Tibial nerve (tissue), 3 donors: ENCODE measurements around the gene RACK1.

Experiments used
- EP300 ChIP-seq, 2 donors: sonication (generic); formaldehyde crosslinking; IDR thresholded peaks; one replicate each; pipeline ENCODE4 v1.6.1; 2017; ENCODE audit warnings: antibody characterized with exemption in 2 of 2, mild to moderate bottlenecking in 1 of 2
- POLR2A ChIP-seq, 2 donors: fragments of 450-650 bp; IDR thresholded peaks; one replicate each; pipeline ENCODE4 v1.6.1; 2017; ENCODE audit warnings: antibody characterized with exemption in 2 of 2, mild to moderate bottlenecking in 2 of 2, moderate library complexity in 2 of 2

- TF ChIP-seq EP300 (IDR thresholded peaks at IDR 0.05) (no peak), POLR2A (IDR thresholded peaks at IDR 0.05) (no peak)
Measured at GRCh38 chr5:181255836-181256578, 12.3 kb upstream of the RACK1 start.
